Right atrium auricular region (tissue), 2 donors: ENCODE measurements around the gene PRPF19. TPM values are rescaled to one million over a fixed set of nuclear protein-coding genes. Genes with fewer than 3 reads are reported as not detected.

Experiments used
- DNase-seq: peaks from one replicate; pipeline ENCODE4 v3.0.0-alpha.2; 2019; ENCODE audit warnings: low spot score
- H3K27ac ChIP-seq, 2 donors: fragments of 200-600 bp; sonication (generic); 1 replicate in 1 of 2; 2 replicates in 1 of 2; pipeline ENCODE4 v1.5.1; 2016 to 2019
- H3K27me3 ChIP-seq, 2 donors: fragments of 200-600 bp; sonication (generic); one replicate each; pipeline versions ENCODE4 v1.5.1 to v1.6.0; 2017 to 2019
- H3K36me3 ChIP-seq: fragments of 200-600 bp; sonication (generic); one replicate; pipeline ENCODE4 v1.5.1; 2016
- H3K4me1 ChIP-seq, 2 donors: fragments of 200-600 bp; sonication (generic); one replicate each; pipeline versions ENCODE4 v1.5.1 to v1.6.0; 2017 to 2019
- H3K4me3 ChIP-seq, 2 donors: fragments of 200-600 bp; sonication (generic); 1 replicate in 1 of 2; 2 replicates in 1 of 2; pipeline ENCODE4 v1.5.1; 2017 to 2019; ENCODE audit warnings: mild to moderate bottlenecking in 1 of 2, moderate library complexity in 1 of 2
- H3K9me3 ChIP-seq, 2 donors: fragments of 200-600 bp; sonication (generic); one replicate each; pipeline ENCODE4 v1.5.1; 2019
- total RNA-seq, 2 donors: library from RNA; depleted of rRNA; stranded (reverse); fragments of >200 nt; gene quantifications; one replicate each; pipeline ENCODE4 v1.1.0, GENCODE V29; 2016
- TF ChIP-seq, protein P1 (sequence below), 2 donors: fragments of 200-600 bp; sonication (generic); IDR thresholded peaks; one replicate each; pipeline ENCODE4 v1.5.1; 2019; ENCODE audit warnings: antibody characterized with exemption in 2 of 2

Gene PRPF19
- total RNA-seq, 2 donors from 2014 or later: 20.3 to 46.2 TPM

DNA sequence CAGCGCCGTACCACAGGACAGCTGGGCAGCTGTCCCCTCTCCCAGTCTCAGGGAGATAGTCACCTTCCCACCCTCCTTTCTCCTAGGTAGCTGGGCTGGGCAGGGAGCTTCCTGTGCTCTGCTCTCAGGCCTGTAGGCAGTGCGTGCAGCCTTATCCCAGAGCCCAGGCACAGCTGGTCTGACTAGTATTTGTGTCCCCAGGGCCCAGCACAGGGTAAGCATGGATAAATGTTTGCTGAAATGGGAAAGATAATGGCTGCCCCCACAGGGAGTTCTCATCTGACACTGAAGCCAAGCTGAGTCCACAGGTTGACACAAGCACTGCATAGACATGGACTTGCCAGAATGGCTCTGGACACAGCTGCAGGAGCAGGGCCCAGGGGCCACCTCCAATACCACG is 35.8 kb upstream of the PRPF19 start:
- Histone ChIP-seq H3K4me1 (peaks cover 0 to 3% of the 10 kb centered on the region in 2 donors), H3K27ac (no peak overlapping the region), H3K36me3 (peaks cover 8% of the 10 kb centered on the region), H3K9me3 (no peaks in the 10 kb centered on the region), H3K4me3 (no peak overlapping the region), H3K27me3 (no peaks in the 10 kb centered on the region)
- TF ChIP-seq, protein P1, sequence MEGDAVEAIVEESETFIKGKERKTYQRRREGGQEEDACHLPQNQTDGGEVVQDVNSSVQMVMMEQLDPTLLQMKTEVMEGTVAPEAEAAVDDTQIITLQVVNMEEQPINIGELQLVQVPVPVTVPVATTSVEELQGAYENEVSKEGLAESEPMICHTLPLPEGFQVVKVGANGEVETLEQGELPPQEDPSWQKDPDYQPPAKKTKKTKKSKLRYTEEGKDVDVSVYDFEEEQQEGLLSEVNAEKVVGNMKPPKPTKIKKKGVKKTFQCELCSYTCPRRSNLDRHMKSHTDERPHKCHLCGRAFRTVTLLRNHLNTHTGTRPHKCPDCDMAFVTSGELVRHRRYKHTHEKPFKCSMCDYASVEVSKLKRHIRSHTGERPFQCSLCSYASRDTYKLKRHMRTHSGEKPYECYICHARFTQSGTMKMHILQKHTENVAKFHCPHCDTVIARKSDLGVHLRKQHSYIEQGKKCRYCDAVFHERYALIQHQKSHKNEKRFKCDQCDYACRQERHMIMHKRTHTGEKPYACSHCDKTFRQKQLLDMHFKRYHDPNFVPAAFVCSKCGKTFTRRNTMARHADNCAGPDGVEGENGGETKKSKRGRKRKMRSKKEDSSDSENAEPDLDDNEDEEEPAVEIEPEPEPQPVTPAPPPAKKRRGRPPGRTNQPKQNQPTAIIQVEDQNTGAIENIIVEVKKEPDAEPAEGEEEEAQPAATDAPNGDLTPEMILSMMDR (IDR thresholded peaks at IDR 0.05): no peak
- DNase-seq: no peak

DNA sequence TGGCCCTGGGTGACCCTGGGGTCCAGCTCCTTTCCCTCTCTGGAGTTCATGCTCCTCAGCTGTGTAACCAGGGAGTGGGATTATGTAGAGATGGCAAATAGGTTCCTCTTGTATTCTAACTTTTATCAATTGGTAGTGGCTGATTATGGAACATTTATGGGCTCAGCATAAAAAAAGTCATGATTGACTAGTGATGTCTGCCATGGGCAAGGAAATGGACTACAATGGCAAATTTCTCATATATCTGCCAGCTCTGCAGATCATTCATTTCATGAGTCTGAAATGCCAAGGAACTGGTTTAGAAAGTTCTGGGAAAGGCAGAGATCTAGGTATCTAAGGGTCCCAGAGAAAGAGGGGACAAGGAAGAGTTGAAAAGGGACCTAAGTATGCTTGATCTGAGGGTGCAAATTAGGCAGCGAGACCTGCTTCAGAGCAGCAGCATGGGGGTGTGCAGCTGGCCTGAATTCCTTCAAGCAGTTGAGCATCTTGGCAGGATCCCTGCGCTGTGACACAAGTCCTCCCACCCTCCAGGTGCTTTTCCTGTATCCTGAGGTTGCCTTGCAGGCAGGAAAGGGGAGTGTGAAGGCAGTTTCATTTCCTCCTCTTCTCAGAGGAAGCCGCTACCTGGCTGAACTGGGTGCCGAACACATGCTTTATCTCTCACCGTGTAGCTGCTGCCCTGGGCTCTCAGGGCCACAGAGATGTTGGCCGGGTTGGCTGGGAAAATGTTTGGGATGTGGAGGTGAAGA is 35.2 kb upstream of the PRPF19 start:
- no peaks in the 10 kb centered on the region for H3K9me3 ChIP-seq
- H3K4me3 ChIP-seq: no peak overlapping the region
- H3K27me3 ChIP-seq: no peaks in the 10 kb centered on the region
- no peak for DNase-seq
- H3K36me3 ChIP-seq: peaks cover 8% of the 10 kb centered on the region
- peaks cover 0 to 8% of the 10 kb centered on the region in 2 donors for H3K4me1 ChIP-seq
- TF ChIP-seq, protein P1 (IDR thresholded peaks at IDR 0.05): no peak
- no peak overlapping the region for H3K27ac ChIP-seq

DNA sequence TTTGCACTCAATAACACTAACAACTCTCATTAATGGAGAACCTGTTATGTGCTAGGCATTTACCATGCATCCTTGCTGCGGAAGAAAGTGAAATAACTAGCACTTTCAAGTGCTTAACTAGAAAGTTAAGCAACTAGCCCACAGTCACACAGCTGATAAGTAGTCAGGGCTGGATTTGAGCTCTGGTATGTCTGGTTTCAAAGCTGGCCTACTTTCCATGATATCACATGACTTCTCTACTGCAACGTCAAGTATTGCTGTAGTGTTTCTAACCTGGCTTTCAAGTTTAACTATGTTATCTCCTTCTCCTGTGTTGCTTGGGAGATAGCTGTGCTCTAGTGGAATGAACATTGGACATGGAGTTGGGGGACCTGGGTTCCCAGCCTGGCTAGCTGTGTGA is 33.5 kb upstream of the PRPF19 start:
- no peak overlapping the region for H3K27ac ChIP-seq
- H3K36me3 ChIP-seq: peaks cover 8% of the 10 kb centered on the region
- DNase-seq: no peak
- H3K9me3 ChIP-seq: no peaks in the 10 kb centered on the region
- TF ChIP-seq, protein P1 (IDR thresholded peaks at IDR 0.05): no peak
- H3K4me1 ChIP-seq: peaks cover 0 to 9% of the 10 kb centered on the region in 2 donors
- no peaks in the 10 kb centered on the region for H3K27me3 ChIP-seq
- H3K4me3 ChIP-seq: no peak overlapping the region

DNA sequence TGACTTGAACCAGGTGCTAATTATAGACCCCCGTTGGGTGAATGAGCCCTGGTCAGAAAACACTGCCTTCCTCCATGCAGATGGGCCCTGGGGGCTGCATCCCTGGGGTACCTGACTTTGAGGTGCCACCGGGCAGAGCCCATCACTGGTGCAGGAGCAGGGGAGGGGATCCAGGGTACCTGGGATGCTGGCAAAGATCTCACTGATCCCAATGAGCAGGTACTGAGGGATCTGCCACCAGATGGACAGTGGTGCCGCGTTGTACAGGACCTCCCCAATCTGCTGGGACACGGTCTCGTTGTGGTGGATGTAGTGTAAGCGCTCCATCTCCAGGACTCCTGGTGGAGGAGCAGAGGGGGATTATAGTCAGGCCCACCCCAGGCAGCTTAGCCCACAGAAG is 32.9 kb upstream of the PRPF19 start:
- Histone ChIP-seq H3K36me3 (peaks cover 8% of the 10 kb centered on the region), H3K27me3 (no peaks in the 10 kb centered on the region), H3K9me3 (no peaks in the 10 kb centered on the region), H3K4me1 (peaks cover 0 to 9% of the 10 kb centered on the region in 2 donors), H3K4me3 (no peak overlapping the region), H3K27ac (no peak overlapping the region)
- no peak for DNase-seq
- TF ChIP-seq, protein P1 (IDR thresholded peaks at IDR 0.05): no peak

DNA sequence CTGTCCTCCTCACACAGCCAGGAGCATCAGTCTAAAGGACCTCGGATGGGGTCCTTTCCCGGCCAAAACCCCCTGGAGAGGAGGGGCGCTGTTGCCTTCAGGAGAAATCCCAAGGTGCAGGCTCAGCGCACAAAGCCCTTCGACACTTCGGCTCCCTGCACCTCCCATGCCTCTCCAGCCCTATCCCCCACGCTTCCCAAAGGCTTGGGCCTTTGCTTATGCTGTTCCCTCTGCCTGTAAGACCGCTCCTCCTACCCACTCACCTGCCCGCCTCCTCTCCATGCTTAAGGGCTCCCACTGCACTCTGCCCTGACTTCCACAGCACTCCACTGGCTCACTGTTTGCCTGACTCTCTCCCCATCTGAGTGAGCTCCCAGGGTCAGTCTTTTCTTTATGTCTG is 32.1 kb upstream of the PRPF19 start:
- no peak overlapping the region for H3K27ac ChIP-seq
- no peak for DNase-seq
- TF ChIP-seq, protein P1 (IDR thresholded peaks at IDR 0.05): no peak
- H3K4me3 ChIP-seq: no peak overlapping the region
- no peaks in the 10 kb centered on the region for H3K9me3 ChIP-seq
- peaks cover 0 to 9% of the 10 kb centered on the region in 2 donors for H3K4me1 ChIP-seq
- H3K27me3 ChIP-seq: no peaks in the 10 kb centered on the region
- peaks cover 8% of the 10 kb centered on the region for H3K36me3 ChIP-seq

DNA sequence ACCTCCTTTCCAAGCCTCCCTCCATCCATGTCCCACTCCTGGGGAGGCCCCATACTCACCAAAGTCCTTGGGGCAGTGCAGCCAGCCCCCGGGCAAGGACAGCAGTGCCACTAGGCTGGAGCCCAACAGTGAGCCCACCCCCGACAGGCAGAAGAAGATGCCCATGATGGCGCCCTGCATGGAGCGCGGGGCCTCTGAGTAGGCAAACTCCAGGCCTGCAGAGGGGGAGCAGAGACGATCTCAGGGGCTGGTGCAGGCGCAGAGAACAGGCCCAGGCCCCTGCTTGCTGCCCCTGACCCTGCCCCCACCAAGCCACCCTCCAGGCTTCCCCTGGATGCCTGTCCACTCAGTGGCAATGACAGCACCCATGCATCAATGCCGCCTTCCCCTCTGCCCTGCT is 31.4 kb upstream of the PRPF19 start:
- no peak for DNase-seq
- H3K36me3 ChIP-seq: peaks cover 8% of the 10 kb centered on the region
- H3K4me3 ChIP-seq: no peak overlapping the region
- TF ChIP-seq, protein P1 (IDR thresholded peaks at IDR 0.05): no peak
- H3K27ac ChIP-seq: no peak overlapping the region
- H3K9me3 ChIP-seq: no peaks in the 10 kb centered on the region
- peaks cover 0 to 9% of the 10 kb centered on the region in 2 donors for H3K4me1 ChIP-seq
- no peaks in the 10 kb centered on the region for H3K27me3 ChIP-seq
